ENCODE data around the gene TRMT10B.

TRMT10B gene, protein sequence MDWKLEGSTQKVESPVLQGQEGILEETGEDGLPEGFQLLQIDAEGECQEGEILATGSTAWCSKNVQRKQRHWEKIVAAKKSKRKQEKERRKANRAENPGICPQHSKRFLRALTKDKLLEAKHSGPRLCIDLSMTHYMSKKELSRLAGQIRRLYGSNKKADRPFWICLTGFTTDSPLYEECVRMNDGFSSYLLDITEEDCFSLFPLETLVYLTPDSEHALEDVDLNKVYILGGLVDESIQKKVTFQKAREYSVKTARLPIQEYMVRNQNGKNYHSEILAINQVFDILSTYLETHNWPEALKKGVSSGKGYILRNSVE

DNA sequence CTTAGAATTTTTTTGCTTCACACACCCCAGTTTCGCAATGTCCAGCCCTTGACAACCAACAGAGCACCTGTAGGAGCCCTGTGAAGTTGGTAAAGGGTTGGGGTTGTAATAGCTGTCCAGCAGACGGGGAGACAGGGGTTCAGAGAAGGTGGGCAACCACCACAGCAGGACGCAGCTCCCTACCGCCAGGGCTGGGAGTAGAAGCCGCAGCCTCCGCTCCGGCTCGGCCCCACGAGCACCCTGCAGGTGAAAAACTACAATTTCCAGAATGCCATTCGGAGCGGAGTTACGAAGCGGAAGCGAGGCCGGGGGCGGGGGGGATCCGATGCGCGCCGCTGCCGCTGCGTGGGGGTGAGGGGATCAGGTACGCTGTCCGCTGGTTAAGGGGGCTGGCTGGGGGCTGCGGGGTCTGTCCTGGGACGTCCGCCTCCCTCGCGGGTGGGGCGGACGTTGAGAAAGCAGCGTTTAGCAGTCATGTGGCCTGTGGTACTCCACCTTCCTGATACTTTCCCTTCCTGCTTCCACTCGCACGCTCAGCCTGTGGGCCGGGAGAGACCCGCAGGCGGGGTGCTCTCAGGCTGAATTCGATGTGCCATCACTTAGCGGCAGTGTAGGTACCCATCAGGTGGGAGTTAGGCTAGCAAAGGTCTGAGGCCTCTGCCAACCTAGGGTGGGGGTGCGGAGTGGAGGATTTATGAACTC, at the start of gene TRMT10B:
Gene TRMT10B (plus strand): TSS at position 317 of the 702 bp plus-strand sequence. CDS start 8,127 bp downstream, outside the sequence.
- DNase-seq (ENCODE audit: low read depth in 2 of 2, low spot score in 1 of 2), result peak; percentile 26 to 39

DNA sequence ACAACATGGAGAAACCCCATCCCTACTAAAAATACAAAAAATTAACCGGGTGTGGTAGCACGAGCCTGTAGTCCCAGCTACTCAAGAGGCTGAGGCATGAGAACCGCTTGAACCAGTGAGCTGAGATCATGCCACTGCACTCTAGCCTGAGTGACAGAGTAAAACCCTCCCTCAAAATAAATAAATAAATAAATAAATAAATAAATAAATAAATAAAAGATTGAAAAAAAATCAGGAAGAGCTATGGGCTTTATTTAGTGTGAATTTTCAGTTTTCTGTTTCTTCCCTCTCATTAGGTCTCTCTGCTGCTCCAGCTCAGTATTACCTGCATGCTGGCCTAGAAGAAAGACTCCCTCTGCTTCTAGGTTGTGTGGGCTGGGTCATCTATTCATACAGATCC, 47.8 kb upstream of the TRMT10B start:
- no peak for DNase-seq (ENCODE audit: low read depth in 2 of 2, low spot score in 1 of 2)

DNA sequence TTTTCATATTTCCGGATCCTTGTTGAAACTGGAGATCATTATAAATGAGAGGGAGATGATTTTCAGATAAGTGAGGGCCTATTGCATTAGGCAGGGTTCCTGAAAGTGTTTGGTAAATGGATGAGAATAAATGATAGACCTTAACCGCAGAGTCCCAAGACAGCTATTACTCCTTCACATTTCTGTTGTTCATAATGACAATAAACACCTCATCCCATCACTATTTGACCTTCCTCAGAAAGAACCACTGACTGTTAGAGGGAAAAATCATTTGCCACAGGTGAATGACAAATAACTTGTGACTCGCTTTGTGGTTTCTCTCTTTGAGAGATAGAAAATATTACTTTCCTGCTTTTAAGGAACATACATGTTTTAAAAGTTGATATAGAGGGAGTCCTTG, 47.3 kb upstream of the TRMT10B start:
- no peak for DNase-seq (ENCODE audit: low read depth in 2 of 2, low spot score in 1 of 2)

DNA sequence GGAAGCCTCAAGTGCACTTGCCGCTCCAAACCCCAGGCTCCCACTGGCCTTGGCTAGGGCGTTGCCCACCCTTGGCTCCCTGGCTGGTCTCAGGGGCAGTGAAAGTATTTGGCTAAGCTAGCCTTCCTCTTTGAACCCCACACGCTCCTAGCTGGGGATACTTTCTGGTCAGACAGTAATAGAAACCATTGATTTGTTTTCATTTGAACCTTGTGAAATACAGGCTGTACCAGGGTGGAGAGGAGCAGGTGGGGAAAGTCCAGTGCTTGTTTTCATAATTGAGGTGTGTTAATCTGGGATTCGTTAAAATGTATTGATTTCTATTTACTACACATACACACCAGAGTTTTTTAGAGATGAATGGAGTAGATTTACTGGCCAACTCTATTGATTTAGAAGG, 45.9 kb upstream of the TRMT10B start:
- DNase-seq (ENCODE audit: low read depth in 2 of 2, low spot score in 1 of 2), result no peak

DNA sequence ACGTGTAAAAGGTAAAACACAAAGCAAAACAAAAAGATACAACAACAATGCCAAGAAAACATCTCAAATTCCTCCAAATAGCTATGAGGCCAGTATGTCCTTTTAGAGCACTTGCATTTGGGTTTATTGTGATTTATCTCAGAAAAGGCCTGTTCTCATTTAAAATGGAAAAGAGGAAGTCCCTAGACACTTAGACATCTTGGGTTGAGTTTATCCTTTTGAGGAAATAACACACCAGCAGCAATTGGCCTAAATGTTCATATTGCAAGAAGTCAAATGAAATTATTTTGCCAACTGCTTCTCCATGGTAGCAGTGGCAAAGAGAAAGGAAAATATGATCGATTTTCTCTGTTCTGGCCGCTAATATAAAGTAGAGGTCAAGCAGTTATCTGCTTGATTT, 43.6 kb upstream of the TRMT10B start:
- DNase-seq (ENCODE audit: low read depth in 2 of 2, low spot score in 1 of 2), result no peak

DNA sequence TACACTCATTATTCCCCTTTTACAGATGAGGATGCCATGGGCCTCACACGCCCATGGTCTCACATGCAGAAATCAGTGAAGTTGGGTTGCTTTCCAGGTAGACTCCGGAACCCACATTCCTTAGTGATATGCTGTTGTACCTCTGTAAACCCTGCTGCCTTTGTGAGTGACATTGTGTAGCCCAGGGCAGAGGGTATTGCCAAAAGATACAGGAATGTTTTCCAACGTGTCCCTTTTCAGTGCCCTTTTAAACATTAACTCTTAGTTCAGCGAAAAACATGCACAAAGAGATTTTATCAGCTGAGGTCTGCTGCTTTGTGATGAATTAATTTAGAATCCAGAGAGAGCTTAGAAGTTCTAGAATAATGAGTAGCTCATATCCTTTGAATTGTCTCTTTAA, 38.3 kb upstream of the TRMT10B start:
- no peak for DNase-seq (ENCODE audit: low read depth in 2 of 2, low spot score in 1 of 2)

DNA sequence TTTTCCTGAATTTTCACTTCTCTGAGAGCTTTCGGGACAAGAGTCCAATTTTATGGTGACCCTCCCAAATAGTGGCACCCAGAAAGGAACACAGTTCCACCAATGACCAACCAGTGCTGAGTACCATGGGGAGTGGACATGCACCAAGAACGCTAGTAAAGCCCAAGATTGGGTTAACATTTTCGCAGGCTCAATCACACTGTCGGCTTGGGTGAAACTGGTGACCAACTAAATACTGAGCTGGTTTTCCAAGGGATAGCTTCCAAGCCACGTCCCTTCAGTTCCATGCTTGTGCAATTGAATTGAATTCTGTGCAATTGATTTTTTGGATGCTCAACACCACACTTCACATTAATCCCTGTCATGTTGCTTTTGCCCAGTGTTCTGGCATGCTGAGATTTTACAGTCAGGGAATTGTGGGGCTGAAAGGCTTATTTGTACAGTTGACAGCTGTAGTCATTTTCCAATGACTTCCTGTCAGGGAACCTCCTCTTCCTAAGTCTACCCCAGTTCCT, 37.6 kb upstream of the TRMT10B start:
- DNase-seq (ENCODE audit: low read depth in 2 of 2, low spot score in 1 of 2), result no peak

DNA sequence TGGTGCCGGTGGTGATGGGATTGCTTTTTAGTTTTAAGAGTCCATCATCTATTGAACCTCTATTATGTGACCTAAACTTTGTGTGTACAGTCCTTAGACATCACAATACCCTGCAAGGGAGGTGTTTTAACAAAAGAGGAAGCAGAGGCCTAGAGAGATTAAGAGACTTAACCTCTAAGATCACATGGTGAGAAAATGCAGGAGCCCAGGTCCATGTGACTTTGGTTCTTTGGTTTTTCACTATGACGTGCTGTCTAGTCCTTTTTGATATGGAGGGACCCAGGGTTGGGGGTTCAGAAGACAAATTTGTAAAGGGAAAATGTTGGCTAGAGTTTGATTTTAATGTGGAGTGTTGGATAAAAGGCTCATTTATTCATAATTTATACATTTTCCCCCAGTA, 34.1 kb upstream of the TRMT10B start:
- DNase-seq (ENCODE audit: low read depth in 2 of 2, low spot score in 1 of 2), result no peak

DNA sequence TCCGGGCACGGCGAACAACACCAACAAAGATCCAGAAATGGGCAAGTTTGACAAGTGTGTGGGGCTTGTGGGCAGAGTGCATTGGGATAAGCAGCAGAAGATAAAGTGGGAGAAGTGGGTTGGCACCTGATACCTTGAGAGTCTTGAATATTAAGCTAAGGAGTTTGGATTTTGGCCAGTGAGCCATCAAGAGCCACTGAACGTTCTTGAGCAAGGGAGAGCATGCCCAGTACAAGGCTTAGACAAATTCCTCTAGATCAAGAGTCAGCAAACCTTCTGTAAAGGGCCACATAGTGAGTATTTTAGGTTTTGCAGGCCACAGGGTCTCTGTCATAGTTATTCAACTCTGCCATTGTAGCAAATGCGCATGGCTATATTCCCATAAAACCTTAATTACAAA, 26.6 kb upstream of the TRMT10B start:
- no peak for DNase-seq (ENCODE audit: low read depth in 2 of 2, low spot score in 1 of 2)

DNA sequence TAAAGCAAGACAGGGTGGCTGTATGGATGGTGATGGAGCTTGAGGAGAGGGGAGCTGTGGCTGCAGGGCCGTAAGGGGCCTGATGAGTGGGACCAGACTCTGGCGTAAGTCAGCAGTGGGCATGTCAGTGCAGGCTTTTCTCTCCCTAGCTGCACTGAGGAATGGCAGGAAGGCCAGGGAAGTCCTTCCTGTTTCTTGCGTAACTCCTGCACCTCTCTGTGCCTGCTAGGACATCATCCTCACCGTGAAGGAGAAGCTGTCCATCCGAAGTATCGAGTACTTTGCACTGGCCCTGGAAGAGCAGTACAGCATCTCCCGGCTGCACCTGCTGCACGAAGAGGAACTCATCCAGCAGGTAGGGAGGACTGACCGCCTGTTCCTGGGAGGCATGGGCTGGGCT, 24.1 kb upstream of the TRMT10B start:
- no peak for DNase-seq (ENCODE audit: low read depth in 2 of 2, low spot score in 1 of 2)

DNA sequence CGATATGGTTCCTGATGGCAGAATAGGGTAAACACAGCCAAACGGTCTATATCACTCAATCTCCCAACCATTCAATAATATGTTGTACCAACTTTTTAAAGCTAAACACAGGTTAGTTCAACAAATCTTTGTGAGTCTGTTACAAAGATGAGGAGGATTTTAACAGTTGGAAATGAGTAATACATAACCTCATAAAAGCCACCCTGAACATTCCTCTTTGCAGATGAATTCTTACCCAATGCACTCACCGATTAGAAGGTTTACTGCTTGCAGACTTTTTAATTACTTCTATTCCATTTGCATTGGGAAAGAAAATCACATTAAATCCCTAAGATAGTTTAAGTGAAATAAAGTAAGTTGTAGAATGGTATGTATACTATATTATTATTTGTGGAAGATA, 23.3 kb upstream of the TRMT10B start:
- DNase-seq (ENCODE audit: low read depth in 2 of 2, low spot score in 1 of 2), result no peak

DNA sequence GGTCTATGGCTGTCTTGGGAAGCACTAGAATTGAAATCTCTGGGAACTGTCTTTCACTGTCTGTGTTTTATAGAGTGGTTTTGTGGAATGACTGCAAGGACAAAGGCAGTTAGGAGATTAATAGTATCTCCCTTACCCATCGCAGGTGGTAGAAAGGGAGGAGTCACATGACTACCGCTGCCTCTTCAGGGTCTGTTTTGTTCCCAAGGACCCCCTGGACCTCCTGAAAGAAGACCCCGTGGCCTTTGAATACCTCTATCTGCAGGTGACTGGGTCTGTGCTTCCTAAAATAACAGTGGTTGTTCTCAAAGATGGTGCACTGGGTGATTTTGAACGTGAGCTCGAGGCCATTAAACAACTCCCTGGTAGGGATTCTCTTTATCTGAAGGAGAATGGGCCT, 22.8 kb upstream of the TRMT10B start:
- DNase-seq (ENCODE audit: low read depth in 2 of 2, low spot score in 1 of 2), result no peak

DNA sequence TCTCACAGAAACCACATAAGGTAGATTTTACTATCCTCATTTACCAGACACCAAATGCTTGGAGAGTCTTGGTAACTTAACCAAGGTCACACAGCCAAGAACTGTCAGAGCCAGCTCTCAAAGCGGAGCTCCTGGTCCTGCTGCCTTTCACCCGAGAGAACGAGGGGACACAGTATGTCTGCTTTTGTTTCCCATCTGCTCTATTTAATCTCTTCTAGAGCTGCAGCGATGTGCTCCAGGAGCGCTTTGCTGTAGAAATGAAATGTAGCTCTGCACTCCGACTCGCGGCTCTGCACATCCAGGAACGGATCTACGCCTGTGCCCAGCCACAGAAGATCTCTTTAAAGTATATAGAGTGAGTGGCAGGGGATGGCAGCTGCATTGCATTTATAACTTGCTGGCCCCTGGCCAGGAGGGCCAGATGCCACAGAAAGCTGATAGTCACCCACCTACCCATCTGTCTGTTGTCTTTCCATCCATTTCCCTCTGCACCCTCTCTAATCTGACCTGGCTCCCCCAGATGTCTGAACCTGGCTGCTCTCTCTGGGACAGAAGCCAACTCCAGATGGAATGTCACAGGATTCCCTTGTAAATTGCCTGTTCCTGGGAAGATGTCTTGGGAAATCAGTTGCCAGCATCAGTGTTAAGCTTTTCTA, 21.4 kb upstream of the TRMT10B start:
- no peak for DNase-seq (ENCODE audit: low read depth in 2 of 2, low spot score in 1 of 2)

DNA sequence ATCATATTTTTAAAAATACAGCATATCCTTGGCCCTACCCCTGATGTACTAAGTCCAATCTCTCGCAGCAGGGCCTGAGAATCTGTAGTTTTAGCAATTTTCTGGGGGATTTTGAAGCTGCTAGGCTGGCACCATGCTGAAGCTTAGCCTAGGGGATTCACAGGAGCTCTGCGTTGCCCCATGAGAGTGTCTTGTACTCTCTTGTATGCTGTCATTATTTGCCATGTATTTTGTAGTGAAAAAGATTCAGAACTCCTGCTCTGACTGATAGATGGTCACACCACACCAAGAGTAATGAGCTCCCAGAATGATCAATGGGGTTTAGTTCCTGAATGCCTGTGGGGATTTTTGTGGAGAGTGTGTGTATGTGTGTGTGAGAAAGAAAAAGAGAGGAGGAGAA, 20.7 kb upstream of the TRMT10B start:
- no peak for DNase-seq (ENCODE audit: low read depth in 2 of 2, low spot score in 1 of 2)

DNA sequence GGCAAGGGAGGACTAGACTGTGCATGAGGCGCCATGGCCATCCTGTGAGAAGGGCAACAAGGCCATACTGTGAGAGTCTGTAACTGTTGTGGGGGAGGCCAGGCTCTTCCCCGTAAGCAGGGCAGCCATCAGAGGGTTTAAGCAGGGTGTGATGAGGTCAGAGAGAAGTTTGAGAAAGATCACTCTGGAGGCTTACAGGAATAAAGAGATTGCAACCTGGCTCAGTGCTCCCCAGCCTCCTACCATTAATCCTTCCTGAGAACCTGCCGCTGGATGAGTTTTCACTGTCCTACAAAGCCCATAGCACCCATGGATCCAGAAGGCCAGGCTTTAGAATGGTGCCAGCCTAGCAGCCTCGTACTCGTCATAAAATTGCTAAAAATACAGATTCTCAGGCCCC, 14.4 kb upstream of the TRMT10B start:
- DNase-seq (ENCODE audit: low read depth in 2 of 2, low spot score in 1 of 2), result no peak

DNA sequence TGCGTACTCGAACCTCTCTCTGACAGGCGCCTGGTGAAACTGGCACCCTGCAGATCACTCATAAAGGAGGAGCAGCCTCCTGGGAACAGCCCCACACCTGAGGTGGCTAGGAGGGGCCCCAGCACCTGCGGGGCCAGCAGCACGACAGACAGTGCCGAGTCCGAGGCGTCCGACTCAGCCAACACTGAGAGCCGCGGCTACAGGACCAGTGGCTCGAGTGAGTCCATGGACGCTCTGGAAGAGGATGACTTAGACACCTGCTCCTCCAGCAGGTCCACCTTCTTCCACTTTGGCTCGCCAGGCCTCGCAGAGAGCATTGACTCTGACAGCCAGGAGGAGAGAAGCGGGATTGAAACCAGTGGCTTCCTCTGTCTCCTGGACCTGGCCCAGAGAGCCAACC, 13.5 kb upstream of the TRMT10B start:
- no peak for DNase-seq (ENCODE audit: low read depth in 2 of 2, low spot score in 1 of 2)

DNA sequence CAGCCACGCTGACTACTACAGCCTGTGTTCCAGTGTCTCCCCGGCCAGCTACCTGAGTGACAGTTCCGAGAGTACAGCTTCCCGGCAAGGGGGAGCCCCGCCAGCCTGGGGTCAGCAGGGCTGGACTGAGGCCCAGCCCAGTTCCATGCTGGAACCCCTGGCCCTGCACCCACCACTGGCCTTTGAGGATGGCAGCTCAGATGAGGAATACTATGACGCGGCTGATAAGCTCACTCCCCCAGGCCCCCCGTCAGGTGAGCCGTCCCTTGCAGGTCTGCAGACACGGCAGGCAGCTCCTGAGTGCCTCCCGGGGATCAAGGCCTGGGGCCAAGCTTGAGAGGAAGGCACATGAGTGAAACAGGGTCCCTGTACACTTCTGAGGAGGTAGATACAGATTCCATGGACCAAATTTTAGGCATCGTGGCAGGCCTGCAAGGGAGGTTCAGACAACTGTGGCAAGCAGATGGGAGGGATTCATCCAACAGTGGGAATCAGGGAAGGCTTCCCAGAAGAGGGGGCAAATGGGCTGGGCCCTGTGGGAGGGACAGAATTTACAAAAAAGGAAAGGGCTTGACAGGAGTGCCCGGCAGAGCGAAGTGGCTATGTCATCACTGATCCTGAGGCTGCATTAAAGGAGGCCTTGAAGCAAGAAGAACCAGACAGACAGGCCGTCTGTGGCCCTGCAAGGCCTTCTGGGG, 12.8 kb upstream of the TRMT10B start:
- DNase-seq (ENCODE audit: low read depth in 2 of 2, low spot score in 1 of 2), result no peak

DNA sequence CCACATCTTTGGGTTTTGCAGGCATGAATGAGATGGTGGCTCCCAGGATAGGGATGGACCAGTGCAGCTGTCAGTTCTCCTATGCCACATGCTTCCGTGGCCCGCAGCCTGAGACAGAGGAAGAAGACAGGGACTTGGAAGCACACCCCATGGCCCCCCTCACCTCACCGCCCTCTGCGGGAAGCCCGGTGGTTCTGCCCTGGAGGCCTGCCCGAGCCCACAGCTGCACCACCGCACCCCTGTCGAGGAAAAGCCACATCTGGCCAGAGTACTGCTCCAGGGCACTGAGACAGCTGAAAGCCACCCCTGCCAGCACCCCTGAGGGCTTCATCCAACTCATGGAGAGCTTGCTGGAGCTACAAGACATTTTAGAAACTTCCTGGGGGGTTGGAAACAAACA, 7.6 kb upstream of the TRMT10B start:
- no peak for DNase-seq (ENCODE audit: low read depth in 2 of 2, low spot score in 1 of 2)

DNA sequence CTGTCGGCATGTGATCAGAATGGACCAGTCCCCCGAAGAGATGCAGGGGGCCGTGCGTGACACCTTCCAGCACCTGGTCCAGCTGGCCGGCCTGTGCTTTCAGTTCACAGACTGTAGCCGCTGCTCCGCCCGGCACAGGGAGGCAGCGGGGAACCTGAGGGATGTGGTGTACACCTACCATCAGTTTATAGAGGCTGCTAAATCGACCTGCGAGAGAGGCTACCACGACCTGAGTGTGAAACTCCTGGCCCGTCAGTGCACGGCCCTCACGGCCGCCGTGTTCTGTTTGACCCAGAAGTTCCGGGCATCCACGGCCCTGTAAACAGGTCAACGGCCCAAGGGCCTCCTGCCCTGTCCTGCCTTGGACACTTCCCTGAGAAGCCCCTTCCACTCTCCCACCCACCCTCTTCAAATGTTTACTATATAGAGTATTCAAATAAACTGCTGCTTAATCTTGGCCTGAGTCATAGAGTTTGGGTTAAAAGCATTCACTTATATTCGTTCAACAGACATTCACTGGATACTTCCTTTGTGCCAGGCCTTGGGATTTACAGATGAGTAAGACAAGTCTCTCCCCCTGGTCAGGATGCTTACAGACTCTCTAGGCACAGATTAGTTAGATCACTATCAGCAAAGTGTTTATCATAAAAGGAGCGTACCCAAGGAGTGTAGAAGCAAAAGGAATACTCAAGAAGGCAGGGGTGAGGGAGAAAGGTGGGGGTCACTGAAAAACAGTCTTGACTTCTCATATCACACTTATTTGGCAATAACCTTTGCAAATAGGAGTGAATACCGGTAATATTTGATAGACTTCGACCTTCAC, 6.9 kb upstream of the TRMT10B start:
- DNase-seq (ENCODE audit: low read depth in 2 of 2, low spot score in 1 of 2), result no peak

DNA sequence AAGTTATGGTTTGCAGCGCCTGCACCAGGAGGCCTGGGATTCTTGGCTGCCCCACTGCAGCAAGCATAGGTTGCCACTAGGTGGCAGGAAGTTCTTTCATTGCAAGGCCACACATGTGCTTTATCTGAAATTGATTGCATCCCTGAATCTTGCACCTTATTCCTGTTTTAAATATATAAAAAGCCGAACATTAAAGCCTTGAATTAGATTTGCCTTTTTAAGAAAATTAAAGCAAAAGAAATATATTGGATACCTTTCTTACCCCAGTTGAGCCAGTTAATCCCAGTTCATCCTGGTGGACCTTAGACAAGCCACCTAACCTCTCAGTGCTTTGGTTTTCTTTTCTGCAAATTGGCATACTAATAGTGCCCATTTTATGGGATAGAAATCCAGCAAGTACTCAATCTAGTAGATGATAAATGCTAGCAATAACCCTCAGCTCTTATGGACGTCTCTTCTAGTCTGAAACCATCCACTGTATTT, 6.3 kb upstream of the TRMT10B start:
- DNase-seq (ENCODE audit: low read depth in 2 of 2, low spot score in 1 of 2), result peak; percentile 8 to 11

DNA sequence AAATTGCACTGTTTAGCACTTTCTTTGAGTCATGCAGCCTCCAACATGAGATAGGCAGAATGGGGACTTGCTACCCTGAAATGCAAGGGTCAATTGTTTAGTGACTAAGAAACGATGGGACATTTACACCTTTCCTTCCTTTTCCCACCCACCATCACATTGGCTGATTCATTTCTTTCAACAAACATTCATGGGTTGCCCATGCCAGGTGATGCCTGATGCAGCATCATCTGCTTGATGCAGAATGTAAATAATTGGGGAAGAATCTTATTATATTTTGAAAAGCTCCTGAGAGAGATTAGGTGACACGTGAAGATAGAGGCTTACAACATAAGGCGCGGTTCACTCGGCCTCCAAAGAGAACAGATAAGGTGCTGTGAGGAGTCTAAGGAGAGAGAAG, 4.5 kb upstream of the TRMT10B start:
- no peak for DNase-seq (ENCODE audit: low read depth in 2 of 2, low spot score in 1 of 2)

Data from stimulated activated CD8-positive, alpha-beta memory T cell treated with anti-CD3 and anti-CD28 coated beads, Interleukin-4, amount 100 ng/mL, for 1 hour (primary cell).